Lower lobe of right lung (tissue), 2 donors: ENCODE results near the gene SPDL1. TPM values are rescaled to one million over a fixed set of nuclear protein-coding genes. Genes with fewer than 3 reads are reported as not detected.
"Not testable (repeated sequence)": the region's sequence is repeated elsewhere in the genome, so short reads cannot be mapped to it uniquely, and the experiment has no call there.

Experiments
- ATAC-seq, 2 donors: fragments of 200-7000 bp; cut with Tn5 transposase; one replicate each; pipeline ENCODE4 v1.9.1; 2020 to 2022; ENCODE audit warnings: mild to moderate bottlenecking in 2 of 2, moderate library complexity in 2 of 2
- DNase-seq: peaks from one replicate; pipeline ENCODE4 v3.0.0-alpha.2; 2020
- H3K27ac ChIP-seq: fragments of 200-600 bp; one replicate; pipeline ENCODE4 v1.8.0; 2022
- H3K27me3 ChIP-seq: fragments of 200-600 bp; one replicate; pipeline ENCODE4 v1.8.0; 2022; ENCODE audit warnings: low read depth
- H3K36me3 ChIP-seq: fragments of 200-600 bp; one replicate; pipeline ENCODE4 v1.8.0; 2022; ENCODE audit warnings: mild to moderate bottlenecking
- H3K4me1 ChIP-seq: fragments of 200-600 bp; one replicate; pipeline ENCODE4 v1.8.0; 2022
- H3K4me3 ChIP-seq: fragments of 200-600 bp; one replicate; pipeline ENCODE4 v1.8.0; 2022; ENCODE audit warnings: mild to moderate bottlenecking
- H3K9me3 ChIP-seq: fragments of 200-600 bp; one replicate; pipeline ENCODE4 v1.8.0; 2022
- CTCF ChIP-seq: fragments of 200-600 bp; IDR thresholded peaks from one replicate; pipeline ENCODE4 v1.8.0; 2022; ENCODE audit warnings: antibody characterized with exemption, mild to moderate bottlenecking
- intact Hi-C: fragments of 100-400 bp; cut with DNase I; formaldehyde crosslinking; loops from one replicate; pipeline ENCODE4 v1.11.0; 2022
- total RNA-seq: library from RNA; stranded (reverse); fragmentation: NEBNext Ultra II Directional; extraction: Animal tissue kit (Norgen Biotek cat#: 25700); gene quantifications from one replicate; pipeline ENCODE4 v1.2.1, GENCODE V29; 2021
- donor health status: DM: no; HTN: yes; CAD: no; lungs with severe emphysema.

The SPDL1 gene
- total RNA-seq, 1 donor from 2014 or later, result 4.8 TPM

GRCh38 chr5:169607882-169608281 lies 24.3 kb downstream of the SPDL1 start:
- Histone ChIP-seq H3K4me1 (no peaks in the 10 kb centered on the region), H3K27ac (no peak overlapping the region), H3K36me3 (no peaks in the 10 kb centered on the region), H3K27me3 (no peaks in the 10 kb centered on the region), H3K9me3 (no peaks in the 10 kb centered on the region), H3K4me3 (no peak overlapping the region)
- TF ChIP-seq CTCF, result no peak
- ATAC-seq (no peak), DNase-seq (no peak)
- intact Hi-C loops, result no loop called here

GRCh38 chr5:169609716-169610115 lies 26.1 kb downstream of the SPDL1 start:
- ATAC-seq (no peak), DNase-seq (no peak)
- H3K27ac ChIP-seq, result no peak overlapping the region
- no peak for TF ChIP-seq CTCF
- H3K4me3 ChIP-seq, result no peak overlapping the region
- no peaks in the 10 kb centered on the region for H3K27me3 ChIP-seq
- H3K4me1 ChIP-seq, result no peaks in the 10 kb centered on the region
- intact Hi-C loops, result no loop called here
- no peaks in the 10 kb centered on the region for H3K9me3 ChIP-seq
- H3K36me3 ChIP-seq, result no peaks in the 10 kb centered on the region

GRCh38 chr5:169610606-169611005 lies 27.0 kb downstream of the SPDL1 start:
- H3K36me3 ChIP-seq, result no peaks in the 10 kb centered on the region
- no peak for DNase-seq
- no peaks in the 10 kb centered on the region for H3K27me3 ChIP-seq
- H3K27ac ChIP-seq, result no peak overlapping the region
- no peak for TF ChIP-seq CTCF
- no peaks in the 10 kb centered on the region for H3K4me1 ChIP-seq
- H3K4me3 ChIP-seq, result no peak overlapping the region
- intact Hi-C loops, result no loop called here
- no peaks in the 10 kb centered on the region for H3K9me3 ChIP-seq
- no peak for ATAC-seq

- H3K27me3 ChIP-seq, result no peaks in the 10 kb centered on the region
- no peak overlapping the region for H3K27ac ChIP-seq
- H3K4me3 ChIP-seq, result no peak overlapping the region
- intact Hi-C loops, result no loop called here
- DNase-seq (no peak), ATAC-seq (no peak)
- TF ChIP-seq CTCF, result no peak
- no peaks in the 10 kb centered on the region for H3K9me3 ChIP-seq
- H3K36me3 ChIP-seq, result no peaks in the 10 kb centered on the region
- H3K4me1 ChIP-seq, result no peaks in the 10 kb centered on the region
Observed at GRCh38 chr5:169615561-169615960, 32.0 kb downstream of the SPDL1 start.

- ATAC-seq, DNase-seq, intact Hi-C loops: not testable (repeated sequence)
Observed at GRCh38 chr5:169624307-169624706, 40.7 kb downstream of the SPDL1 start.

GRCh38 chr5:169626779-169627178 lies 43.2 kb downstream of the SPDL1 start:
- no peaks in the 10 kb centered on the region for H3K27me3 ChIP-seq
- no peaks in the 10 kb centered on the region for H3K9me3 ChIP-seq
- intact Hi-C loops, result no loop called here
- TF ChIP-seq CTCF, result no peak
- H3K36me3 ChIP-seq, result no peaks in the 10 kb centered on the region
- DNase-seq, result no peak
- no peak overlapping the region for H3K27ac ChIP-seq
- no peak for ATAC-seq
- no peak overlapping the region for H3K4me3 ChIP-seq
- no peaks in the 10 kb centered on the region for H3K4me1 ChIP-seq

More at GRCh38 chr5:169624307-169624706, 40.7 kb downstream of the SPDL1 start:
- not testable (repeated sequence) for H3K9me3 ChIP-seq, H3K27ac ChIP-seq, H3K27me3 ChIP-seq, H3K4me1 ChIP-seq, H3K36me3 ChIP-seq, H3K4me3 ChIP-seq
